GM18526 (cell line): ENCODE measurements around the gene ALK.

ENCODE experiments used
- POLR2A ChIP-seq: IDR thresholded peaks from 3 replicates; pipeline ENCODE4 v1.6.1; 2011; ENCODE audit not compliant: insufficient read length; ENCODE audit errors: extremely low read depth

Gene ALK

GRCh38 chr2:29591600-29591999 lies 329.8 kb downstream of the ALK start:
- TF ChIP-seq POLR2A = no peak

DNA sequence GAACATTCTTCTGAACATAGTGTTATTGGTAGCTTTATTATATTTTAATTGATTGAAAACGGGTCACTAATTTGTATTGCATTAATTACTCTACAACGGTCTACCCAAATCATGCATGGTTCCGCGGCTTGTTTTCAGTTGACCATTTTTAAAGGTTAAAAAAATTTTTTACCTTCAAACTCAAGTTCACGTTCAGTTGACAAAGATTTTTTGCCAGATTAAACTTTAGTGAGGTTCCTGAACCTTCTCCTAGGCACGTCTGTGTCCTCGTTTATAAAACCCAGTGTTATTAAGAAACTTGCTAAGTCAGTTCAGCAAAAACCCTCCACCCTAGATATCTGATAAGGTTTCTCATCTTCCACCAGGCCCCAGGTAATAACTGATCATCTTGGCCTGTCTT lies 331.2 kb downstream of the ALK start:
- TF ChIP-seq POLR2A = no peak

DNA sequence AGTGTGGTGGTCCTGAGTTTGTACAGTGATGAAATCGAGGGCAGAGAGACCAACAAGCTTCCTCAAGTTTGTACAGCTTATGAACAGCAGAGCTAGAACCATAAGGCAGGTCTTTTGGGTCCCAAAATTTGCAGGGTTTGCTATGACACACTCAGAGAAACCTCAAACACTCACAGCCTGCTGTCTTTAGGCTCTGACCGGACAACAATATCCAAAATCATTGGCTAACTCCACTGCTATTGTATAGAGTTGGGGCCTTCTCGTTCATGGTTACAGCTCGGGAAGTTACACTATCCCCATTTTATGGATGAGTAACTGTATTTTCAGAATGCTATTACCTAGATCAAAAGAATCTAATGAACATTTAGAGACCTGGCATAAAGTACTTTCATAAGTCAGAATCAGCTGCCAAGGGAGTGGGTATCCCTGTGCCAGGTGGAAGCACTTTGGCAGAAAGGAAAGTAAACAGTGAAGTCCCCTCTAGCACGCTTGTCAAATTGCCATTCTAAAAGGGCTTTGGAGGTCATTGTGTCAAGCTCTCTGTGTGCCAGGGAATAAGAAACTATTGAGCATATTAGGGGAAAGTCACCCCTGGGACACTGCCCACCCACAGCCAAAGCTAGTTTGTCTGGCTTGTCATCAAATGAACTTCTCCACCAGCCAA lies 331.8 kb downstream of the ALK start:
- no peak for TF ChIP-seq POLR2A

GRCh38 chr2:29587402-29588190 lies 333.8 kb downstream of the ALK start:
- TF ChIP-seq POLR2A = no peak

- TF ChIP-seq POLR2A = no peak
Observed at GRCh38 chr2:29586919-29587318, 334.5 kb downstream of the ALK start.

GRCh38 chr2:29583548-29584156 lies 337.7 kb downstream of the ALK start:
- no peak for TF ChIP-seq POLR2A

DNA sequence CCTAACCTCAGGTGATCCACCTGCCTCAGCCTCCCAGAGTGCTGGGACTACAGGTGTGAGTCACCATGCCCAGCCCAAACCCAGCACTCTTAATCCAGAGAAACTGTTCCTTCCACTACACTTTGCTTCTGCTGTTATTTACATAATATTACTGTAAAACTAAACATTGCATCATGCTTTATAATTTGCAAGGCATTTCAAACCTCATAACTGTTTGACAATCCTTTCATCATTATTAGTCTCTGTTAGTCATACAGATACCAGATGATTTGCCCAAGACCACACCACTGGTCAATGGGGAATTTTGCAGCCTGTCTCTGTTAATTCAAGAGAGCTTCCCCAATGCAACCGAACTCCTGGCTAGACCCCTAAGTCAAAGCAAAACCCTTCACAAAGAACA lies 338.3 kb downstream of the ALK start:
- no peak for TF ChIP-seq POLR2A

DNA sequence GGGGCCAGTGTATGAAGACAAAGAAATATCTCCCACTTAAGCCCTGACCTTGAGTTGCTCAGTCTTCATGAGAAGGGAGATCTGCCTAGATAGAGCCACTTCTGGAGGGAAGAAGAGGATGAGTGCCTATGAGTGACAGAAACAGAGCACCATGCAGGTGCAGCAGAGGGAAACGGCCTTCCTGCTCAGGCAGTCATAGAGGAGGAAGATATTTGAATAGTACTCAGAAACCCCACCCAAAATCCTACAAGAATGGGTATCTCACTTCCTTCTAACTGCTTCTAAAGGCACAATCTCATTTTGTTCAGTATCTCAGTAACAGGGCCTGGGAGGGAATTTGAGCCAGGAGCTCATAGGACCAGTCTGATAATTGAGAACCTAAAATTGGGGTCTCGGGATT lies 339.3 kb downstream of the ALK start:
- TF ChIP-seq POLR2A = no peak

DNA sequence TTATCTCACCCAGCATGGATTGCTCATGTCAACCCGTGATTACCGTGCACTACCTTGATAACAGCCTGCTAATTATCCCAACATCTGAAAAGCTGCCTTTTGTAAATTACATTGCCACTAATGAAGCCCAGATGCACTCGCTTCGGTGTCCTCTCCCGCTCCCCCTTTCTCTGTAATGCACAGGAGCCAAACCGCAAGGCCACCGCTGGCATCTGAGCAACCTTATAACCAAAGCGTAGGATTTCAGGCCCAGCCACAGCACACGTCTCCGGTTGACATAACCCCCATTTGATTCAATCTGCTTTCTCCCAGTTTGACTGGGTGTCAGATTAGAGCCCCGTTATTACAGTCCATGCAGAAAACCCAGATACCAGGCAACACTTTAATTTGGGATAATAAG lies 341.2 kb downstream of the ALK start:
- no peak for TF ChIP-seq POLR2A

- no peak for TF ChIP-seq POLR2A
Observed at GRCh38 chr2:29579495-29580169, 341.8 kb downstream of the ALK start.

DNA sequence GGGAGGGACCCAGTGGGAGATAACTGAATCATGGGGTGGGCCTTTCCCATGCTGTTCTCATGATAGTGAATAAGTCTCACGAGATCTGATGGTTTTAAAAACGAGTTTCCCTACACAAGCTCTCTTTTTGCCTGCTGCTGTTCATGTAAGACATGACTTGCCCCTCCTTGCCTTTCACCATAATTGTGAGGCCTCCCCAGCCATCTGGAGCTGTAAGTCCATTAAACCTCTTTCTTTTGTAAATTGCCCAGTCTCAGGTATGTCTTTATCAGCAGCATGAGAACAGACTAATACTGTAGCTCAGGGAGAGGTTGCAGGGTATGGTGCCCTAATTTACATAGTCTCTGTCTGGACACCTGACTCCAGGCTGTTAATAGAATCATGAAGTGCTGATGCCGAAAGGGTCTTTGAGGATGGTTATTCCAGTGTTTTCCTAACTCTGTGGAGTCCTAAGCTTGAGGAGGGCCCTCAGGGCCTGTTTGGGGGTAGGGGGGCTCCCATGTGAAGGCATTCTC lies 343.2 kb downstream of the ALK start:
- no peak for TF ChIP-seq POLR2A

DNA sequence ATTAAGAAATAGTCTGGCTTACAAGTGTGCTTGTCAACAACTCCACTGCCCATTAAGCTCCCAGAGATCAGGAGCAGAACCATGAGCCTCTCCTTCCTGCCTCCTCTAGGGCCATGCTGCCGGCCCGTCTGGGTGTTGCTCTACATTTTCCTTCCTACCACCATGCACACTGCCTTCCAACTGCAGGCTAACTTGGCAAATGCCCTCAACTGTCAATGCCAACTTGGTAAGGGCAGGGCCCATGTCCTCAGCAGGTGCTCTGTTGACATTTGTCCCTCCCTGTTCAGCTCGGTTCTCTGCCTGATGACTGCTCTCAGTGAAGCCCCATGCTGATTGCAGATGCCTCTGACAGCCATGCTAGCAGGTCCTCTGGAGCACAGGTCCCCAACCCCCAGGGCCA lies 345.2 kb downstream of the ALK start:
- TF ChIP-seq POLR2A = no peak

DNA sequence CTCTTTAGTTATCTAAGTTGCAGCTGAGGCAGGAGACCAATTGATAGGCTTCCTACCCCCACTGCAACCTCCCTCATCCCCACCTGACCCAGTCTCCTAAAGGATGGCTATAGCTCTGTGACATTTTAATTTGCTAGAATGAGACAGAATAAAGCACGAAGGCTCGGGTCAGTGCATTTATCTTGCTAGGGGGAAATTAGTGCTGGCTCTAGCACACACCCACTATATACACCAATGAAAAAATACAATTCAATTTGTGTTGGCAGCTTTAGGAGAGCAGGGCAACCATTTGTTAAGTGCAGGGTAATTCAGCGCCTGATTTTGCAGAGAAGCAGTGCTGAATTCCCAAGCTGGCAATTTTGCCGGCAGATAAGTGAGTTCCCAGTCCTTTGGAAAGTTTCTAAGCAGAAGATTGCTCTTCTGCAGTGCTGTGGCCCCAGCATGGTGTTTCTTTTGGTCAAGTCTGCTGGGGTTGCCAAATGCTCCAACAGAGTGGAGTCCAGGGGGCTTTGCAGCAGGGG lies 346.0 kb downstream of the ALK start:
- TF ChIP-seq POLR2A = no peak

GRCh38 chr2:29573612-29574011 lies 347.8 kb downstream of the ALK start:
- no peak for TF ChIP-seq POLR2A

GRCh38 chr2:29573147-29573546 lies 348.2 kb downstream of the ALK start:
- no peak for TF ChIP-seq POLR2A
